GM12872 (cell line): Measurements from ENCODE around the gene CAPN13.

ENCODE experiments used
- TF ChIP-seq, protein P1 (sequence below): IDR thresholded peaks from 3 replicates; pipeline ENCODE4 v1.5.1; 2011; ENCODE audit warnings: low read depth, mild to moderate bottlenecking, low read length, moderate library complexity; ENCODE audit not compliant: insufficient read depth

CAPN13 gene

DNA sequence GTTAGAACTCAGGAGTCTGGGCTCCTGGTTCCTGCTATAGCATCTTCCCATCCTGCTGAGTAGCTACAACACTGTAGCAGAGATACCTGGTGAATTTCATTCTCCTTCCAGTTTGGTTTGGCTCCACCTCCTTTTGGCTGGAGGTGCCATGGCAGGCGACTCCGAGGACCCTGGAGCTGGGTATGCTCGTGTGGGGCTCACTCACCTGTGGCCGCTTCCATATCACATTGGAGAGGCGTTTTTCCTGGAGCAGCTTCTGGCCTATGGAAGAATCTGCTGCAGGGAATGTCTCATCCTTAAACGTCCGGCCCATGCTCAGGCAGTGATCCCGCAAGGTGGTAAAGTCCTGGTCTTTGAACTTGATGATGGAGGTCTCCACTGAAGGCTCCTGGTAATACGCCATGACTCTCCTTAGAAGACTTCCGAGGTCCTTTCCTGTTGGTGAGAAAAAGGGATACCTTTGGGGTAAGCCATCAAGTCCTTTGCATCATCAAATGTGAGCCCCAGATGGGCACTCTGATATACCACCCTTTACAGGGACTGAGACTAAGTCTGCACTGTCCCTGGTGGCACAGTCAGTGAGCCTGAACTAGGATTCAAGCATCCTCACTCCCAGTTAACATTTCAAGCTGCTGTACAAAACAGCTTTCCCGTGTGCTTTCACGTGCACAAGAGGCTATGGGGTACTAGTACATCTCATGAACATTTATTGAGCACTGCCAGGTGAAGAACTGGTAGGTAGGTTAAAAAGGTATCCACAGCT lies 20.1 kb downstream of the CAPN13 start:
- TF ChIP-seq, protein P1, sequence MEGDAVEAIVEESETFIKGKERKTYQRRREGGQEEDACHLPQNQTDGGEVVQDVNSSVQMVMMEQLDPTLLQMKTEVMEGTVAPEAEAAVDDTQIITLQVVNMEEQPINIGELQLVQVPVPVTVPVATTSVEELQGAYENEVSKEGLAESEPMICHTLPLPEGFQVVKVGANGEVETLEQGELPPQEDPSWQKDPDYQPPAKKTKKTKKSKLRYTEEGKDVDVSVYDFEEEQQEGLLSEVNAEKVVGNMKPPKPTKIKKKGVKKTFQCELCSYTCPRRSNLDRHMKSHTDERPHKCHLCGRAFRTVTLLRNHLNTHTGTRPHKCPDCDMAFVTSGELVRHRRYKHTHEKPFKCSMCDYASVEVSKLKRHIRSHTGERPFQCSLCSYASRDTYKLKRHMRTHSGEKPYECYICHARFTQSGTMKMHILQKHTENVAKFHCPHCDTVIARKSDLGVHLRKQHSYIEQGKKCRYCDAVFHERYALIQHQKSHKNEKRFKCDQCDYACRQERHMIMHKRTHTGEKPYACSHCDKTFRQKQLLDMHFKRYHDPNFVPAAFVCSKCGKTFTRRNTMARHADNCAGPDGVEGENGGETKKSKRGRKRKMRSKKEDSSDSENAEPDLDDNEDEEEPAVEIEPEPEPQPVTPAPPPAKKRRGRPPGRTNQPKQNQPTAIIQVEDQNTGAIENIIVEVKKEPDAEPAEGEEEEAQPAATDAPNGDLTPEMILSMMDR, result no peak

DNA sequence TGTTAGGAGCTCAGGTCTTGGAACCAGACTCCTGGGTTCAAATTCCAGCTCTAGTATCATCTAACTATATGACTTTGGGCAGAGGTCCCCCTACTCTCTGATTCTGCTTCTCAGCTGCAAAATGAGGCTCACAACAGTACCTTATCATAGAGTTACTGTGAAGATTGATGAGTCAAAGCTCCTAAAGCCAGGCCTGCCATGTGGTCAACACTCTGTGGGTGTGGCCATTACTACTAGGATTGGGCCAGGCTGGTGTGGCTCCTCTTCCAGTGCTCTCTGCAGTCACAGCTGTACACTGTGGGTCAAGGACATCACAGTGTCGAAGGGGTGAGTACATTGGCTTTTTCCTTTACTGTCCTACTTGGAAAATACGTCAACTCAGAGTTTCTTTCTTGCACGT lies 22.6 kb downstream of the CAPN13 start:
- TF ChIP-seq, protein P1, result no peak

DNA sequence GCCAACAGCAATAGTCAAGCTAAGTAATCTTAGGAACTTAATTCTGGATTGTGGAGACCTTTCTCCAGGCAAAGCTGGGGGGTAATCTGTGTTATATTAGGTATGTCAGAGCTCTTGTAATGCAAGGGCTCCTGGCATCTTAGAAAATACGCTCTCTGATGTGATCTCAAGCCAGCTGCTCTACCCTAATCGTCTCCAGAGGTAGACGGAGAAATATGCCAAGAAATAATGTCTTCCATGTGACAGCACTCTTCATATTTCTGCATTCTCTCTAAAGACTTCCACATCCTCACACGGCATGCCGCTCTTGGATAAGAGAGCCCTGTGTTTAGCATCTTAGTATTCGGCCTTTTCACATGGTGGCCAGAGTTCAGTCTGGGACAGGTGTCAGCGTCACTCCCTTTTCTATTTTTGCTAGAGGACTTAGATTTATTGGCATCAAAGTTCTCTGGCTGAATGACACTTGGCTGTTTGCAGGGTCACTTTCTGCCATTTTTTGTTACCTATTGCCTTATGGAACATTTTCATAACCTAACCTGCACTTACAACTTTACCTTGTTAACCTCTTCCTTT lies 25.2 kb downstream of the CAPN13 start:
- TF ChIP-seq, protein P1, result no peak

DNA sequence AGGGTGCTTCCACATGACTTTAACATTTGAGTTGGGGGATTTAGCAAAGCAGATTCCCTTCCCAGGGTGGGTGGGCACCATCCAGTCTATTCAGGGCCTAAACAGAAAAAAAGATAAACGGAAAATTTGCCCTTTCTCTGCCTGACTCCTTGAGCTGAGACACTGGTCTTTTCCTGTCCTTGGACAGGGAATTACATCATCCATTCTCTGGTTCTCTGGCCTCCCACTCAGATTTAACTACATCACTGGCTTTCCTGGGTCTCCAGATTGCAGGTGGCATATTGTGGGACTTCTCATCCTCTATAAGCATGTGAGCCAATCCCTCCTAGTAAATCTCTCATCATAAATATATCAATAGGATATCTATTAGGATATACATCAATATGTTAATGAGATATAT lies 25.8 kb downstream of the CAPN13 start:
- TF ChIP-seq, protein P1, result no peak

DNA sequence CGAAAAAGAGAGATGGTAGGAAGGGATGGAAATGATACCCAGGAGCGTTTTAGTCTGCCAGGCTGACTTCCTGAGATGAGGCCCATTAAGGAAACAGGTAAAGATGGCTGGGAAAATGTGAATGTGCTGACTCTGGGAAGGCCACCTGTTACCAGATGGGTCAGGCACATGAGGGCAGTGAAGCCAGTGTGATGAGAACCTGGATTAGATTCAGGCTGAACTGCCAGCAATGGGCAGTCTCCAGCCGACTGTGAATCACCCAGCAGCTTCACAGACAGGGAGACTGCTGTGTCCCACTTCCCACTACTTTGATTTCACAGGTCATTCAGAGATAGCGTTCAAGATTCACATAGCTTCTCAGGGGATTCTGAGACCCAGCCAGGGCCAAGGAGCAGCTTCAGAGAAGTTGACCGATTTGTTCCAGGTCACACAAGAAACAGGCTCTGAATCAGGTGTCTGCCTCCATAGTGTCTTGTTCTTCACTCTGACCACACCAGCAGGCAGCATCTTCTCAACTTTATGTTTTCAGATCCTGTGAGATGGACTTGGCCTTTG lies 26.4 kb downstream of the CAPN13 start:
- TF ChIP-seq, protein P1, result no peak

DNA sequence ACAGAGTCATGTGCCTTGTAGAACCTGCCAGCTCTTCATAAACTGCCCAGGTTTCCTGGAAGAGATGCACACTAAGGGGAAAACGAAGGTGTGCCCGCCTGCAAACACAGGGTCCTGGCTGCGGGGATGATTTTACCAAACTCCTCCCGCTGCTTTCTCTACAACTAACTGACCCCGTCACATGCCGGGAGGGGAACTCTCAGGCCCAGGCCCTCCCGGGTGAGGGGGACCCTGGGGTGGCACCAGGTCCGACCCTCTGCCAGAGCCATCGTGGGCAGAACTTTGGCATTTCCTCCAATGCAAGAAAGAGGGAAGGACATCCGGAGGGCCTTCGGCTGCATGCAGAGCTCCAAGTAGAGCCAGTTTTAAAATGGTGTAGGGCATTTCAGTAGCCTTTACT lies 28.6 kb downstream of the CAPN13 start:
- TF ChIP-seq, protein P1, result no peak

DNA sequence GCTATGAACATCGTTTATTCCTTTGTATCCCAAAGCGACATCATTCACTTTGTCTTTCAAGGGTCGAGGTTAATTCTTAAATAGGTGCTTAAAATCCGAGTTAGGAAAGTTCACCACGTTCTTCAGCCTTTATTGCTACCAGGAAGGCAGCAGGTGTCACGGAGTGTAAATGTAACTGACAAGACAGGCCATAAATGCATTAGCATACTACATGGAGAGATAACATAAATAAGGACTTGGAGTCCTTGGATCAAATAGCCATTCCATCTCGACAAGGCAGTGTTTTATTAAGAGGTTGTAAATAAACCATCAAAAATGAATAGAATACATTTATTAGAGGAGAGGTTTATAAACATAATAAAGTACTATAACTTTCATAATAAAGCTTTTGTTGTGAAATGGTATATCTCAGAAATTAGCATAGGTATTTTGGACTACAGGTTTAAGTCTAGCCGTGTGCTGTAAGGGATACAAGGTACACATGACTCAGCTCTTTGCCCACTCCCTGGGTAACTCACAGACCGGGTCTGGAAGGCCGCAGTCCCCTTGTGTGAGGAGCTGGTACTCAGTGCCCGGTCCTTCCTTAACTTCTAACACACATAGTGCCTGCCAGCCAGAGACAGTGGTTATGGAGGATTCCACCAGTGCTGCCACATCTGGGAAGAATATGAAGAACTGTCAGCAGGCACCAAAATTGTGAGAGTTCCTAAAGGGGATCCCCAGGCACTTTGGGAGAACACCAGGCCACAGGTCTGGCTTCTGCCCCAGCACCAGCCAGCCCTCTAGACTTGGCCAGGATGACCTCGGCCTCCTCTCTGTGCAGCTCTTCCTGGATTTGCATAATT lies 29.4 kb downstream of the CAPN13 start:
- TF ChIP-seq, protein P1, result no peak
